ENCODE data around the gene SPTBN5.

- TF ChIP-seq, protein P1, sequence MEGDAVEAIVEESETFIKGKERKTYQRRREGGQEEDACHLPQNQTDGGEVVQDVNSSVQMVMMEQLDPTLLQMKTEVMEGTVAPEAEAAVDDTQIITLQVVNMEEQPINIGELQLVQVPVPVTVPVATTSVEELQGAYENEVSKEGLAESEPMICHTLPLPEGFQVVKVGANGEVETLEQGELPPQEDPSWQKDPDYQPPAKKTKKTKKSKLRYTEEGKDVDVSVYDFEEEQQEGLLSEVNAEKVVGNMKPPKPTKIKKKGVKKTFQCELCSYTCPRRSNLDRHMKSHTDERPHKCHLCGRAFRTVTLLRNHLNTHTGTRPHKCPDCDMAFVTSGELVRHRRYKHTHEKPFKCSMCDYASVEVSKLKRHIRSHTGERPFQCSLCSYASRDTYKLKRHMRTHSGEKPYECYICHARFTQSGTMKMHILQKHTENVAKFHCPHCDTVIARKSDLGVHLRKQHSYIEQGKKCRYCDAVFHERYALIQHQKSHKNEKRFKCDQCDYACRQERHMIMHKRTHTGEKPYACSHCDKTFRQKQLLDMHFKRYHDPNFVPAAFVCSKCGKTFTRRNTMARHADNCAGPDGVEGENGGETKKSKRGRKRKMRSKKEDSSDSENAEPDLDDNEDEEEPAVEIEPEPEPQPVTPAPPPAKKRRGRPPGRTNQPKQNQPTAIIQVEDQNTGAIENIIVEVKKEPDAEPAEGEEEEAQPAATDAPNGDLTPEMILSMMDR (IDR thresholded peaks at IDR 0.05), result no peak
- TF ChIP-seq POLR2AphosphoS5 (IDR thresholded peaks at IDR 0.05; ENCODE audit: low read depth, low read length) (no peak), SIN3A (IDR thresholded peaks at IDR 0.05; ENCODE audit: borderline replicate concordance, insufficient read depth, low read depth, low read length) (no peak)
These were observed 468 bp upstream of the SPTBN5 start for GRCh38 chr15:41894251-41894790.
